Karpas-422 (cell line): Measurements from ENCODE around the gene AGPAT4. TPM values are rescaled to one million over a fixed set of nuclear protein-coding genes. Genes with fewer than 3 reads are reported as not detected.
A peak's percentile ranks its signal among the peaks of the same experiment; 100 is the strongest.

ENCODE experiments used
- DNase-seq: peaks from one replicate; pipeline ENCODE4 v3.0.0-alpha.2; 2015
- H2AFZ ChIP-seq: fragments of 200-600 bp; sonication (generic); 2 replicates; pipeline ENCODE4 v1.6.1; 2014; ENCODE audit warnings: antibody characterized with exemption, low read length, mixed read lengths
- H3K27ac ChIP-seq: fragments of 200-600 bp; sonication (generic); 2 replicates; pipeline ENCODE4 v1.5.1; 2014; ENCODE audit warnings: mild to moderate bottlenecking, low read length, moderate library complexity
- H3K27me3 ChIP-seq: fragments of 200-600 bp; sonication (generic); 2 replicates; pipeline ENCODE4 v1.6.1; 2014; ENCODE audit warnings: low read length, mixed read lengths
- H3K36me3 ChIP-seq: fragments of 200-600 bp; sonication (generic); 2 replicates; pipeline ENCODE4 v1.6.1; 2014; ENCODE audit warnings: low read length, mixed read lengths; ENCODE audit not compliant: insufficient read depth
- H3K4me1 ChIP-seq: fragments of 200-600 bp; sonication (generic); 2 replicates; pipeline ENCODE4 v1.6.1; 2014; ENCODE audit warnings: mild to moderate bottlenecking, low read length, mixed read lengths
- H3K4me2 ChIP-seq: fragments of 200-600 bp; sonication (generic); 2 replicates; pipeline ENCODE4 v1.6.1; 2014; ENCODE audit warnings: low read length, low read depth, mild to moderate bottlenecking; ENCODE audit not compliant: poor library complexity, severe bottlenecking
- H3K4me3 ChIP-seq: fragments of 200-600 bp; sonication (generic); 2 replicates; pipeline ENCODE4 v1.5.1; 2014; ENCODE audit warnings: mild to moderate bottlenecking, antibody characterized with exemption, low read length, mixed read lengths
- H3K79me2 ChIP-seq: fragments of 200-600 bp; sonication (generic); 2 replicates; pipeline ENCODE4 v1.6.1; 2014; ENCODE audit warnings: mild to moderate bottlenecking, low read length, mixed read lengths
- H3K9ac ChIP-seq: fragments of 200-600 bp; sonication (generic); 2 replicates; pipeline ENCODE4 v1.6.0; 2014; ENCODE audit warnings: low read length
- H3K9me2 ChIP-seq: fragments of 200-600 bp; sonication (generic), shearing (Covaris generic); replicated peaks from 2 replicates; pipeline ENCODE4 v1.6.0; 2014; ENCODE audit warnings: mild to moderate bottlenecking, low read length, moderate library complexity; ENCODE audit not compliant: insufficient read depth
- H3K9me3 ChIP-seq: fragments of 300-700, 200-600 bp; sonication (generic); 2 replicates; pipeline ENCODE4 v1.6.1; 2014; ENCODE audit warnings: low read length, mixed read lengths
- H4K20me1 ChIP-seq: fragments of 200-600 bp; sonication (generic); 2 replicates; pipeline ENCODE4 v1.6.1; 2014; ENCODE audit warnings: mild to moderate bottlenecking, antibody characterized with exemption, low read length, low read depth; ENCODE audit not compliant: insufficient read depth
- total RNA-seq: library from RNA; depleted of rRNA; stranded (reverse); fragments of >200 nt; shearing (Covaris generic); gene quantifications from 2 replicates; pipeline ENCODE4 v1.2.3, GENCODE V29; 2014; ENCODE audit warnings: low replicate concordance

The AGPAT4 gene
- total RNA-seq, 1 experiment from 2014 or later = 6.2 TPM

DNA sequence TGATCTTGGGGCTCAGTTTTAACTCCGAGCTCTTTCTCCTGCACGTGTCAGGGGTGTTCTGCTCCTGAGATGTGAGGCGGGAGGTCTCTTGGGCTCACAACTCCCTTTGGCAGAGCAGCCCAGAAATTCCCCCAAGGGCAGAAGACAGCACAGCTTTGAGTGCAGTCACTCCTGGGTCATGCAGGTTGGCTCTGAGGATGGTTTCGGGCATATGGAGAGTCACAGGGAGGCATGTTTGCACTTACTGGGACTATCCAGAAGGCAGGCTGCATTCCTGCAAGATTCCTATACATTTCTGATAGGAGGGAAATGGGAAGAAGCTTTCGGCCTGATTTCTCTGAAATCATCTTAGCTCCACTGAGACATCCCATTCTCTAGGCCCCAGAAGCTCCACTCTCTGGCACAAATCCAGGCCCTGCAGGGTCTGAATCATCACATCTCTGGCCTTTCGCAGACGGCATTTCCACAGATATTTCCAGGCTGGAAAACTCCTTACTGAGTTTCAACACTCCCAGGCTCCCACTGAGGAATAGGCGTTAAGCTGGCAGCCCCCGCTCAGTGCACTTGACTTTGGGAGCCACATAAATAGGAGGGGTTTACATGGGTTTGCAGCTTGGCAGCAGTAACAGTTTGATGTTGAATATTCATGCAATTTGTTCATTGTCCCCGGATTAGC is 39.7 kb downstream of the AGPAT4 start:
- Histone ChIP-seq H3K79me2 (no peaks in the 10 kb centered on the region), H3K9ac (no peak overlapping the region), H4K20me1 (no peaks in the 10 kb centered on the region), H3K9me3 (no peaks in the 10 kb centered on the region), H3K27me3 (no peaks in the 10 kb centered on the region), H3K9me2 (no peaks in the 10 kb centered on the region), H3K27ac (no peak overlapping the region), H3K4me1 (no peaks in the 10 kb centered on the region), H3K36me3 (no peaks in the 10 kb centered on the region), H3K4me2 (no peak overlapping the region), H2AFZ (no peak overlapping the region), H3K4me3 (no peak overlapping the region)
- no peak for DNase-seq

DNA sequence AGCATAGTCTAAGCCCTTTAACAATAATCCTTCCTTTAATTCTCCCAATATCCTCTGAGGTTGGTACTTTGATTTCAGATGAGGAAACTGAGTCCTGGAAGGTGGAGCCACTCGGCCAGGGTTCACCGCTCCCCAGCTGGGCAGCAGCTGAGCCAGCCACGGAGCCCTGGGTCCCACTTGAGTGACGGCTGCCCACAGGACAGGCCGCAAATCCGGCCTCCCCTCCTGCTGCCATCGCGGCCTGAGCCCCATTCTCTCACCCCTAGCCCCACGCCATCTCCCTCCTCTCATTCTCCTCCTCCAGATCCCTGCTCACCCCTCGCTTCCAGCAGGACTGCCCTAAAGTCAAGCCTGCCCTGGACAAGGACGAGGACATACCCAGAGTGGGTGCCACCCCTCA is 41.4 kb downstream of the AGPAT4 start:
- no peak for DNase-seq
- no peaks in the 10 kb centered on the region for H3K4me1 ChIP-seq
- H3K27ac ChIP-seq = no peak overlapping the region
- no peak overlapping the region for H3K4me2 ChIP-seq
- H3K9me2 ChIP-seq = no peaks in the 10 kb centered on the region
- H4K20me1 ChIP-seq = no peaks in the 10 kb centered on the region
- H3K4me3 ChIP-seq = no peak overlapping the region
- H2AFZ ChIP-seq = no peak overlapping the region
- H3K27me3 ChIP-seq = no peaks in the 10 kb centered on the region
- H3K9ac ChIP-seq = no peak overlapping the region
- no peaks in the 10 kb centered on the region for H3K36me3 ChIP-seq
- H3K79me2 ChIP-seq = no peaks in the 10 kb centered on the region
- no peaks in the 10 kb centered on the region for H3K9me3 ChIP-seq

DNA sequence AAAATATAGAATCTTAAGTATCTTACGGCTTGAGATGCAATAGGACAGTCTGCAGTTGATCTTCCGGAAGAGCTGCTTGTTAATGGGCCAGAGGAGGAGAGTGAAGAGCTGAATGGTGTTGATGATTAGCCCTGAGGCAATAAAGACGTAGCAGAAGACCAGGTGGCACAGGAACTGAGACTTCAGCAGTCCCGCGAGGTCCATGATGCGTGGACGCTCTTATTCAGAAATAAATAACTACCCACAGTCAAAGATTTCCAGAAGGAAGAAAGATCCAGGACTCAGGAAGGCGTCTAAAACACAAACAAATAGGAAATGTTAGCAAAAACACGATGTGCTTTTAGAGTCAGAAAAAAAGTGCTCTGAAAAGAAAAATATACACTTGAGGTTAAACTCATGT is 41.9 kb downstream of the AGPAT4 start:
- H3K79me2 ChIP-seq = no peaks in the 10 kb centered on the region
- no peak overlapping the region for H3K9ac ChIP-seq
- no peaks in the 10 kb centered on the region for H3K4me1 ChIP-seq
- no peaks in the 10 kb centered on the region for H3K9me2 ChIP-seq
- no peak overlapping the region for H2AFZ ChIP-seq
- no peaks in the 10 kb centered on the region for H3K36me3 ChIP-seq
- H3K27me3 ChIP-seq = no peaks in the 10 kb centered on the region
- H3K27ac ChIP-seq = no peak overlapping the region
- no peaks in the 10 kb centered on the region for H4K20me1 ChIP-seq
- DNase-seq = no peak
- no peak overlapping the region for H3K4me3 ChIP-seq
- H3K9me3 ChIP-seq = no peaks in the 10 kb centered on the region
- H3K4me2 ChIP-seq = no peak overlapping the region

DNA sequence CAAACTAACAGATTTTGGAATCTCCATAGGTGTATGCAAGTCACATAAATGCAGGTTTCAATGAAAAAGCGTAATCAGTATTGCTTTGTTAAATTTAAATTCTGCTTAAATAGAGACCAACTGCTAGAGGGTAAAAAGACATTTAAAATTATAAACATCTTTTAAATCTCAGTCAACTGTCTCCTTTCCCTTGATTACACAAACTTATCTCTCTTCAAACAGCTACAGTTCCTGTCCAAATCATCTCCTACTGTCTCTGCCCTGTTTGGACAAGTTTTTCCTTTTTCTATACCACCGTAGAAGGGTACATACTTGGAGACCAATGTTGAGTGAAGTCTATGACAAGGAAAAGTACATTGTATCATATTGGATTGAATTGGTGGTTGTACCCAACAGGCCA is 43.5 kb downstream of the AGPAT4 start:
- Histone ChIP-seq H3K79me2 (no peaks in the 10 kb centered on the region), H3K4me1 (peaks cover 9% of the 10 kb centered on the region), H3K27me3 (no peaks in the 10 kb centered on the region), H3K9me3 (no peaks in the 10 kb centered on the region), H3K9me2 (no peaks in the 10 kb centered on the region), H3K9ac (no peak overlapping the region), H3K36me3 (no peaks in the 10 kb centered on the region), H3K4me2 (no peak overlapping the region), H4K20me1 (no peaks in the 10 kb centered on the region), H2AFZ (no peak overlapping the region), H3K27ac (no peak overlapping the region), H3K4me3 (no peak overlapping the region)
- no peak for DNase-seq

DNA sequence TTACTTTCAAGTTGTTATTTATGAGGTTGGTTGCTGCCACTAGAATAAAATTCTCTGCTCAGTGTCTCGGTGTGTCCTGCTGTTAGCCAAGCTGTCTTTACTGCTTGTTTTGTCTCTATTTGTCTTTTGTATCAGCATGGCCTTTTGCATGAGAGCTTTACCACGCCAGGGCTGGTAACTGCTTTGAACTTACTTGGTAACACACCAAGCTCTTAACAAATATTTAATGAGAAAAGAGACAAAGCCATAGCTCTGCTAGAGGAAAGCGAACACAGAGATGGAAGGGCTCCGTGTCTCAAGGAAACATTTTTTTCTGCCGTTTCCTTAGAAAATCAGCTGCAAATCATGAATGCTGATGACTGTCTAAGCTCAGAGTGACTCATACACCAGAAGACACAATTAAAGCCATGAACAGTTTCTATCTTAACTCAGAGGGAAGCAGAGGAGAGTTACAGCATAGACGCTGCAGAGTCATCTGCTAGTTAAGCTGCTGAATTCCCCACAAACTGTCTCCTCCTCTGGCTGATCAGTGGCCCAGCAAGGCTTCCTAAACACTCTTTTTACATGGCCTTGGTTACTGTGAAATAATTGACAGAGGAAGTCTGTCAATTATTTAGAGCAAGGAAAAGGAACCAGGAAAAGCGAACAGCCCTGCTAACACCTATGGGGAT is 44.8 kb downstream of the AGPAT4 start:
- Histone ChIP-seq H4K20me1 (no peaks in the 10 kb centered on the region), H3K27me3 (no peaks in the 10 kb centered on the region), H3K27ac (no peak overlapping the region), H2AFZ (no peak overlapping the region), H3K9me3 (no peaks in the 10 kb centered on the region), H3K4me2 (no peak overlapping the region), H3K9ac (no peak overlapping the region), H3K4me1 (peaks cover 9% of the 10 kb centered on the region), H3K9me2 (no peaks in the 10 kb centered on the region), H3K79me2 (no peaks in the 10 kb centered on the region), H3K36me3 (no peaks in the 10 kb centered on the region), H3K4me3 (no peak overlapping the region)
- DNase-seq = no peak

DNA sequence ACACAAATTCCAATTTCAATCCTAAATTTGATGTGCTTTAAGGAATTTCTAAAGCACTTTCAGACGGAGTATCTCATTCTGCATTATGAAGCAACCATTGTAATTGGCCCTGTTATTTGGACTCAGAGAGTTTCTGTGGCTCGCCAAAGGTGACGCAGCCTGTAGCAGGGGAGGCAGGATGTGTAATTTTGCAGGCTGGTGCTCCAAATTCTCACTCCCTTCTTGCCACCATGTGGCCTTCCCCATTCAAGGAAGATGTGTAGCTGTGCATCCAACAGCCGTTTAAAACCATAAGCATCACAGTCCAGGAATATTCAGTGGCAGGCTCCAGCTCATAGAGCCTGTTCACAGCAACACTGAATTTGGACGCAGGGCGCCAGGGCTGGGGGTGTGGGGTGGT is 45.8 kb downstream of the AGPAT4 start:
- no peaks in the 10 kb centered on the region for H3K27me3 ChIP-seq
- H3K4me3 ChIP-seq = no peak overlapping the region
- no peaks in the 10 kb centered on the region for H3K9me2 ChIP-seq
- no peak for DNase-seq
- H3K9me3 ChIP-seq = no peaks in the 10 kb centered on the region
- no peak overlapping the region for H3K9ac ChIP-seq
- H3K4me1 ChIP-seq = peaks cover 9% of the 10 kb centered on the region
- H3K27ac ChIP-seq = no peak overlapping the region
- H3K36me3 ChIP-seq = no peaks in the 10 kb centered on the region
- no peaks in the 10 kb centered on the region for H4K20me1 ChIP-seq
- H2AFZ ChIP-seq = no peak overlapping the region
- H3K4me2 ChIP-seq = no peak overlapping the region
- H3K79me2 ChIP-seq = no peaks in the 10 kb centered on the region

DNA sequence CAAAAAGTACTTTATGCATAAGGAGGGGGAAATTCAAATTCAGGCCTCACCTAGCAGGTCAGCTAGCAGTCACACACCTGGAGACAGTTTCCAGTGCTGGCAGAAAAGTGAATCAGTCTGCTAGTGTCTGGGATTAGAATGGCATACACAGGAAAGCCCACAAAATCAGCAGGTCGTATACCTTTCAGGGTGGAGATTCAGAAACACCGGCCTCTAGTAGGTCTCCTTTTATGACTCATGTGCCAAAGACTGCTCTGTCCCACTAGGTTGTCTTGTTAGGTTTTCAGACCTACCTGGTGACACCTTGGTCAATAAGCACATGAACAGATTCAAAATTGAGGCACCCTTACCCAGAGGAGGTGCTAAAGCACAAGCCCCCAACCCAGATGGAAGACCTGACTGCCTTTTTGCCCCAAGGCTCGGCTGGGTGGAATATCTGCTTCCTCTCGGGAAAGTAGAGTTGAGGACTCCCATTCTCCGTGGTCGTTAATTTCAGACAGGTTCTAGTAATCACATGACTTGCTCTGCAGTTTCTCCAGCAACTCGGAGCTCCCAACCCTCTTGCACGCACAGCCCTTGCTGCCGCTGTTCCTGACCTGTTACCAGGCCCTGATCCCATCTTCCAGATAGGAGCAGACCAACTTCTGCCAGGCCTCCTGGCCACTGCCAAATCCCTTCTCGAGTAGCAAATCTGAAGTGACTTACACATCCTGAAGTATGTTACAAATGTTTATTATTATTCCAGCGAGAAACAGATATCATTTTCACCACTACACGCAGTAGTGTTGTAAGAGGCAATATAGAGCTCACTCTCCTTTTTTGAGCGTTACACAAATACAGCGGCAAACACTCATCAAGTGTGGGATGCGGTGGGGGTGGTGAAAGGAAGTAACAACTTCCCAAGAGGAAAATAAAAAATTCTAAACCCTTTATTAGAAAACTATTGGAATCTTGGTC is 46.6 kb downstream of the AGPAT4 start:
- H3K27ac ChIP-seq = no peak overlapping the region
- H3K4me3 ChIP-seq = no peak overlapping the region
- no peaks in the 10 kb centered on the region for H3K9me2 ChIP-seq
- no peaks in the 10 kb centered on the region for H3K79me2 ChIP-seq
- H3K27me3 ChIP-seq = no peaks in the 10 kb centered on the region
- H2AFZ ChIP-seq = no peak overlapping the region
- H3K9me3 ChIP-seq = no peaks in the 10 kb centered on the region
- no peaks in the 10 kb centered on the region for H3K36me3 ChIP-seq
- no peak for DNase-seq
- H3K4me2 ChIP-seq = peak overlapping the region; percentile 19
- no peaks in the 10 kb centered on the region for H4K20me1 ChIP-seq
- peaks cover 9% of the 10 kb centered on the region for H3K4me1 ChIP-seq
- no peak overlapping the region for H3K9ac ChIP-seq
